ENCODE results near the gene AARS2. TPM values are rescaled to one million over a fixed set of nuclear protein-coding genes. Genes with fewer than 3 reads are reported as not detected.
A peak's percentile ranks its signal among the peaks of the same experiment; 100 is the strongest.

The AARS2 gene
- total RNA-seq, 1 donor from 2014 or later = 12.2 TPM

DNA sequence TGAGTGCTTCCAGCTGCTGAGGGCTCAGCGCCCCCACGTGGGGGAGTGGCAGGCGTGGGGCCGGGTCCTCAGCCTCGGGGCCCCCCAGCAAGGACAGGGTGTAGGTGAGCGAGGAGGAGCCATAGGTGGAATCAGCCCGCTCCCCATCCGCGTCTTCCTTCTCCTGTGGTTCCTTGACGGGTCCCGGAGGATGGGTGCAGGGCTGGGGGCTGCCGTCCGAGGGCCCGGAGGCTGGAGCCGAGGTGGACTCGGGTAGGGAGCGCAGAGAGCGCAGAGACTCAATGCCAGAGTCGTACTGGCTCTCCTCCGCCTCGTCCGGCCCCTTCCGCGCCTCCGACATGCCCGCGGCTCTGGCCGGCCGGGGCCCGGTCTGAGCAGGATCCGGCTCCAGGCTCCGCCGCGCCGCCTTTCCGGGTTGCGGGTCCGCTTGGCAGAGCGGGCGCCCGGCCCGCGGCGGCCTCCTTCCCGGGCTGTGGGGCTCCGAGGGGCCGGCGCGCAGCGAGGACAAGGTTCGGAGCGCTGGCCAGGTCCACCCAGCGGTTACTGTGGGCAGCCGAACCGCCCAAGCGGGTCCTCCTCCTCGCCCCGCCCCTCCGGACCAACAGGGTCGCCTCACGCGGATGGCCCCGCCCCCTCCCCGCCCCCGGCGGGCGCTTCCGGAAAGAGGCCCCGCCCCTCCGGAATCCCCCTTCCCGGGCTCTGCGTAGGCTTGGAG is 48.0 kb downstream of the AARS2 start, which contains the start of gene NFKBIE:
Gene NFKBIE (minus strand): TSS at position 545 of the 715 bp plus-strand sequence. CDS start 205 bp downstream, at position 340.
- peak; percentile 94 to 98 for DNase-seq (ENCODE audit: low spot score in 2 of 2)
- no peak for FAIRE-seq

DNA sequence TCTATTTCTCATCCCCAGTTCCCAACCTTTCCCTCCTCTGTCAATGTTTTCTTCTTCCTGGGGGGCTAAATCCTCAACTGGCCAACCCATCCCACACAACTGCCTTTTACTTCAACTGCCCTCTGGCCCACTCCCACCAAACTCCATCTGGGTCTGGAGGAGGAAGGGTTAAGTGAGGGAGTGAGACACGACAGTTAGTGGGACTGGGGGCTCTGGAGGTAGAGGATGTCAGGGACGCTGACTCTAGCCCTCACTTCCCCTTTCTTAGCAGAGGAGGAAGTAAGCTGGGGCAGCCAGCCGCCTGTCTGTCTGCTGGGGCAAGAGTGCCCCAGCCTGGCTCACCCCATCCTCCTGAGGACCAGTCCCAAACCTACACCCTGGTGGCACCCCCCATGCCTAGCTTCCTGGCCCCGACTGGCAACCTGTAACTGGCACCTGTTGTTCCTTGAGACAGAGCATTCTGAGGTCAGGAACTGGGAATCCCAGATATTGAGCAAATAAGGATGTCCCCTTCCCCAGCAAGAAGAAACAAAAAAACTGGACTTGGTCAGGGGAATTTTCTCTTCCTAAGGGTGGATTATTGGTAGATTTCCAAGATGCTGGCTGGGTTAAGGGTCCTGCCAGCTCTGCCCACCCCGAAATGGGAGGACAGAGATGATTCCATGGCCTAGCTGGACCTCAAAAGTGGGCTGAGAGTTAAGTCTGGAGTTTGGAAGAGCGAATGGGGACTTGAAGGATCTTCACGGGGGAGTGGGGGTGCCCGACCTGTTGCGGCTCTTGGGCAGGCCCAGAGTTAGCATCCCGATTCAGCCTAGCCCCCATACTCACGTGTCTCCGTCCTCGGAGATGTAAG is 48.8 kb downstream of the AARS2 start:
- FAIRE-seq (no peak), DNase-seq (ENCODE audit: low spot score in 2 of 2) (no peak)

DNA sequence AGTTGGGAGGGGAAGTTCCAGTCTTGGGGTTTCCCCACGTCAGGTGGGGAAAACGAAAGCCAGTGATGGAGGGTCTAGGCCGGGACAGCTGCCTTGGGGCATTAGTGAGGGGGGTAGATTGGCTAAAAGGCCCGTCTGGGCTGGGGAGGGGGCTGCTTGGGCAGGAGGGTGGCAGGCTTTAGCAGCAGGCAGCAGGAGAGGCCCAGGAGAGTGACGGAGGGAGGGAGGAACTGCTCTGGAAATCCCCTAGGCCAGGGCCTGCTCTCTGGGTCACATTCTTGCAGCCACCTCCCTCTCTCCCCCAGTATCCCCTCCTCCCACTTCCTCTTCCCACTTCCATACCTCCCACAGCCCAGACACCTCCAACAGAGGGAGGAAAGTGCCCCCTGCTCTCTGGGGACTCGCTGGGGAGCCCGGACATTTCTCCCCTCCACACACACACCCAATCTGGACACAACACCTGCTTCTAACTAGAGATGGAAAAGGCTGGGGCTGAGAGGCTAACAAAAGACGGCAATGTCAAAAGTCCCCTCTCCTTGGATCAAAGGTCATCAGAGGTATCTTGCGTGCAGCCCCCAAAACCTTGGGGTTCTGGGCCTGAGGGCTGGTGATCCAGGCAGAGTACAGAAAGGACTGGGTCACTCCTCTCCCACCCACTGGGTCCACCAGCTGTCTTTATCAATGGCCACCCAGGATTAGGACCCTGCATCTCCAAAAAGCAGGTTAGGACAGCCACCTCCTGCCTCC is 49.6 kb downstream of the AARS2 start:
- DNase-seq (ENCODE audit: low spot score in 2 of 2) = no peak
- no peak for FAIRE-seq

DNA sequence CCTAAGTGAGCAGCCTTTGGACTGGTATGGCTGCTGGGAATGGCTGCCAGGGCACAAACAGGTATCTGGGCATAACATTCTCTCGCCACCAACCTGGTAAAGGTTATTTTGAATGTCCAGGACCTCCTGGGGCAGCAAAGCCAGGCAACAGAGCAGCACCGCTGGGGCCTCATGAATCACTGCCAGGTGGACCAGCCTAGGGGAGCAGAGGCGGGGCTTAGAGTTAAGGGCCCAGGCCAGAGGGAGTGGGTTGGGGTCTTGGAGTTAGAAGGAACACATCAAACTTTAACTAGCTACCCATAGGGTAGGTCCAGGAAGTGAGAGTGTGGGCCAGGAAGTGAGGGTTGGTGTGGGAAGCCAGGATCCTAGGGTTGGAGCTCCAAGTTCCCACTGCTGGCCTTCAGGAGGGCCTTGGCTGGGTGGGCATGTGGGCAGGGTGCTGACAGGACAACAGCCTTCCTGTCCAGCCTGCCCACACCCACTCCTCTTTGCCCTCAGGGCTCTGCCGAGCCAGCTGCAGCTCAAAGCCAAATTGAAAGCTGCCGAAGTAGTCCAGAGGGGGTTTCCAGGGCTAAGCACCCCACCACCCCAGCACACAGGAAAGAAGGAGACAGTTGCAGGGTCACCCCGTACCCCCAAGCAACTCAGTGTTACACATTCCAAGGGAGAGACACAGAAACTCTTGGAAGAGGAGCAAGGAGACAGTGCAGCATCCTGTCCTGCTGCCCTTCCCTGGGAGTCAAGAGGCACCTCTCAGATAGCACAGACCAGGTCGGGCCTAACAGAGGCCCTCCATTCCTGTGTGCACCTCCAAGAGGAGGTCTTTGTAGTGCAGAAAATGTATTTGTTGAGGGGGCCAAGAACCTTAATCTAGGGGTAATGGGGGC is 50.4 kb downstream of the AARS2 start:
- DNase-seq (ENCODE audit: low spot score in 2 of 2) (no peak), FAIRE-seq (no peak)

DNA sequence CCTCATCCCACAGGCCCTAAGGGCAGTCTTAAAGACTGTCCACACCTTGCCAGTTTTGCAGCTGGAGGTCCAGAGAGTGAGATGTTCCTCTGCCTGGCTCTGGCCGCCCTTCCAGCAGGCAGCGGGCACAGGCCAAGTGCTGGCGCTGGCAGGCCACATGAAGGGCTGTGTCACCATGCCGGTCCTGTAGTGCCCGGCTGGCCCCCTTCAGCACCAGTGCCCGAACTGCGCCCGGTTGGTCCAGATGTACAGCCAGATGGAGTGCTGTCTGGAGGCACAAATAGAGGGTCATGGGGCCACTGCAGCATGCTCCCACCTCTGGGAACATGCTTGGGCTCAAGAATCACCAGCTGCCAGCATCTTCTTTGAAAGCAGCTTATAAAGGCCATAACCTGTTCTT is 51.6 kb downstream of the AARS2 start:
- FAIRE-seq (no peak), DNase-seq (ENCODE audit: low spot score in 2 of 2) (no peak)

DNA sequence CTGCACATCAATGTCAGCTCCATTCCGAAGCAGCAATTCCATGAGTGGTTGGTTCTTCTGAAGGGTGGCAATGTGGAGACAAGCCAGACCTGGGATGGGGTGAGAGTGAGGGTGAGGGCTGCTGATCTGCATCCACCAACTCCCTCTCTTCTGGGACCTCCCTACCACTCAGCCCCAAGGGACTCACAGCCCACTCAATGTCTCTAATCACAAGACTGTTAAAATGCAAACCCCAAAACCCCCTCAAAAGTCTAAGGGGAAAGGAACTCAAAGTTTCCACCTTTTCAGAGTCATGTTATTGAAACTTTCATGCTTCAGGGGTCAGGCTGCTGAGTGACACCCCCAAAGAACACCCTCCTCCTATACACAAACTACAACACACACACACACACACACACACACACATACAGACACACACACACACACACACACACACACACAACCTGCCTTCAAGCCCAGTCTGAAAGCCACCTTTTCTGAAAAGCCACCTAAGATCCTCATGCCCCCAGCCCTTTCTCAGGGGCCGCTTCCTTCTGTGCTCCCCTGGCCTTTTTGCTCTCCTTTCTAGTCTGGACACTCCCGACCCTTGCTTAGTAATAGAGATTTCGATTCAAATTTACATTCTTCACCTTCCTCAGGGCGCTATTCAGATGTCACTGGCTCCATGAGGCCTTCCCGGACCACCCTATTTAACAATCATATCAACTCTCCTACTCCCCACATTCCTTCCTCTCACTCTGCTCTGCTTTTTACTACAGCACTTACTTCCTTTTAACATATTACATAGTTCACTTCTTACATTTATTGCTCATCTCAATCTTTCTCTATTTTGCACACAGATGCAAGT is 52.5 kb downstream of the AARS2 start:
- FAIRE-seq = no peak
- no peak for DNase-seq (ENCODE audit: low spot score in 2 of 2)

DNA sequence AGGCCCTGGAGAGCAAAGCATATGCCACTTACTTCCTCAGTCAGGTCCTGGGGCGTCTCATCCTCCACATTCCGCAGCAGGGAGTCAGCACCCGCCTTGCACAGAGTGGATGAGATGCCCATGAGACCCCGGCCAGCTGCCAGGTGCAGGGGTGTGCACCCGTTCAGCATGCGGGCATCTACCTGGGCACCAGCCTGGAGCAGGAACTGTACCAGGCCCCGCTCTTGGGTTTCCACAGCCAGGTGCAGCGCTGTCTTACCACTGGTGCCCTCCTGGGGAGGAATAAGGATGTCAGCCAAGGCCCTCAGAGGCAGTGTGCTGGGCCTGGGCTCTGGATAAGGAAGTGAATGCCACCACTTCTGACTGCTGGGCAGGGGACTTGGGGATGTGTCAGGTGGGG is 53.1 kb downstream of the AARS2 start:
- DNase-seq (ENCODE audit: low spot score in 2 of 2) (no peak), FAIRE-seq (no peak)

DNA sequence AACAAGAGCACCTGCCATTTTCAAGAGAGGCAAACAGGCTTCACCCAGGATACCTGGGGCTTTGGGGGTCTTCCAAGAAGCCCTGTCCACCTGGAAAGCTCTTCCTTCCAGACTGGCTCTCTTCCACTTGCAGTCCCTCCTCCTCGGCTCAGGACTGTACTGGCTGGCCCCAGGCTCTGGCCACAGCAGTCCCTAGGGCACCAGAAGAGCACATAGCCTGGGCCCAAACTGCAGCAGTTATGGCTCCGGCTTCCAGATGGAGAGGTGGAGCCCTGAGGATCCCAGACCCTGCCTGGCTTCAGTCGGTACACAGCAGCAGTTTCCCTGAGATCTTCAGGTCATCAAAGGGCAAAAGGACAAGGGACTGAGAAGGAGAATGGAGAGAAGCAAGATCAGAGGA is 54.2 kb downstream of the AARS2 start:
- DNase-seq (ENCODE audit: low spot score in 2 of 2) (no peak), FAIRE-seq (no peak)

DNA sequence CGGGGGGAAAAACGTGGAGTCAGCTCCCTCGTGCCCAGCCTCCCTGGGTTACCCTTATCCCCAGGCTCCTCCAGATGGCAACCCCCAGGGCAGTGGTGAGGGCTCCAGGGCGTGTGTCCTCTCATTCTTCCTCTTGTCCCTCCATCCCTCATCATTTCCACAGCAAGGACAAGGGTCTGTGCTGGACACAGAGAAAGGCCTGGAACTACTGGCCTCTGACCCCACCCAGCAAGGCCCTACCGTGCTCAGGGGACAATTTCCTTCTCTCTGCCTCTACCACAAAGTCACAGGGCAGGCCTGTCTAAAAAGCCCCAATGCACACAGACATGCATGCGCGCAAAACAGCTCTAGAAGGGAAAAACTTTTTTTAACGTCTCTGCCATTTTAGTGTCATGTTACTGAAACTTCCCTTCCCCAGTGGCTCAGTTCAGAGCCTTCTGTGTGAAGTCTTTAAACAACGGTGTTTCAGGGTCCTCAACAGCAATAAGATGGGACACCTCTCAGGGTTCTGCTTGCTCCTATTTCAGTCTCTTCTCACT is 54.8 kb downstream of the AARS2 start:
- FAIRE-seq = no peak
- no peak for DNase-seq (ENCODE audit: low spot score in 2 of 2)

DNA sequence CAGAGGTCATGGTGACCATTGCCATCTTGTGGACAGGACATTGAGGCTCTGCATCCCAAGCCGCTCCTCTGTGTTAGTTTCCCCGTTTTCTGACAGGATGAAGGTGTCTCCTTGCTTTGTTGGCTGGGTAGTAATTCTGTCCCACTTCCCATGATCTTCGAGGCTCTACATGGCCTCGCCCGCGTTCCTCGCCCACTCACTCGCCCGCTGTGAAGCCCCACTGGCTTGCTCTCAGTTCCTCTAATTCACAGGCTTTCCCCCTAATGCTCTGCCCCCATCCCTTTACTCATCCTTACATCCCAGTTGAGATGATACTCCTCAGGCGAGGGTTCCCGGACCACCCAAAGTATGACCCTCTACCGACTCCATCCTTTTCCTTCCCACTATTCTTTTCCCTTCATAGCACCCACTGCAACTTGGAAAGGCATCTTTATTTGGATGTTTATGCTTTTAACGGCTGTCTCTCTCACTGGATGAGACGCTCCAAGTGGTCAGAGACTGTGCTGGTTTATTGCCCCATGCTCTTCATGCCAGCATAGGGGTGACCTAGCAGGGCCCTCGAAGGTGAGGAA is 55.3 kb downstream of the AARS2 start:
- DNase-seq (ENCODE audit: low spot score in 2 of 2) = no peak
- no peak for FAIRE-seq

DNA sequence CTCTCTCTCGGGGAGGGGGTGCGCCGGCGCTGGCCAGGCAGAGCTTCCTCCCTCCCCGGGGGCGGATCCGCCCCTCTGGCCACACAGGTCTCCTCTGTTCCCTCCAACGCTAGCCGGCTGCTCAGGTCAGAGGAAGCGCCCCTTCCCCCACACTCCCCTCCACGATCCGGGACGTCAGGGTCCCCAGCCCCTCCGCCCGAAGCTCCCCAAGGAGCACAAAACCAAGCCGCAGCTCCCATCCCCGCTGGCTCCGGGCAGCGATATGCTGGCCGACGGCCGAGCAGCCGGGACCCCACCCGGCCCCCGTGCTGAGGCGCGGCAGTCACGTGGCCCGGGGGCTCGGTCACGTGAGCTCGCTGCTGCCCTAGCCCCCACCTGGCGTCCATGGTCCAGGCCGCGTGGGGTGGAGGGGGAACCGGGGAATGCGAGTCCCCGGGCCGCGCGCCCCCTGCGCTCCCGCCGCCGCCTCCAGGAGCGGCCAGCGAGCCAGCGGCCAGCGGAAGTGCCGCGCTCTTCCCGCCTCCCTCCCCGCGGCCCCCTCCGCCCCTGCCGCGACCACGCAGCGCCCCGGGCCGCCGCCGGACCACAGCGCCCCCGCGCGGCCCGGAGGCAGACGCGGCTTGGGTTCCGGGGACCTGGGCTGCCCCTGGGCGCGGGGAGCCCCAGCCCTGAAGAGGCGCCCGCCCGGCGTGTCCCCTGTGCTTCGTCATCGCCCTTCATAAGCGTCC is 56.0 kb downstream of the AARS2 start, which contains the start of gene SLC35B2:
Gene SLC35B2 (minus strand): TSS at position 504 of the 728 bp plus-strand sequence. CDS start 118 bp downstream, at position 386.
- FAIRE-seq (no peak), DNase-seq (ENCODE audit: low spot score in 2 of 2) (peak; percentile 86 to 90)

DNA sequence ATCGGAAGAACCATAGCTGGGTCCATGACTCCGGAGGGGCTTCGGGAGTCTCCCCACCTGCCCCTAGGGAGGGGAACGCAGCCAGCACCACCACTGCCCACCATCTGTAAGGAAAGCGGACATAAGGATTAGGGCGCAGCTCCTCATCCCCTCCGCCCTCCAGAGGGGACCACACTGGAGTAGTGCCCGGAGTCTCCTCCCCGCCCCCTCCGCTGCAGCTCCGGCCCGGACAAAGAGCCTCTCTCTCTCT is 56.4 kb downstream of the AARS2 start:
- DNase-seq (ENCODE audit: low spot score in 2 of 2) (no peak), FAIRE-seq (no peak)

DNA sequence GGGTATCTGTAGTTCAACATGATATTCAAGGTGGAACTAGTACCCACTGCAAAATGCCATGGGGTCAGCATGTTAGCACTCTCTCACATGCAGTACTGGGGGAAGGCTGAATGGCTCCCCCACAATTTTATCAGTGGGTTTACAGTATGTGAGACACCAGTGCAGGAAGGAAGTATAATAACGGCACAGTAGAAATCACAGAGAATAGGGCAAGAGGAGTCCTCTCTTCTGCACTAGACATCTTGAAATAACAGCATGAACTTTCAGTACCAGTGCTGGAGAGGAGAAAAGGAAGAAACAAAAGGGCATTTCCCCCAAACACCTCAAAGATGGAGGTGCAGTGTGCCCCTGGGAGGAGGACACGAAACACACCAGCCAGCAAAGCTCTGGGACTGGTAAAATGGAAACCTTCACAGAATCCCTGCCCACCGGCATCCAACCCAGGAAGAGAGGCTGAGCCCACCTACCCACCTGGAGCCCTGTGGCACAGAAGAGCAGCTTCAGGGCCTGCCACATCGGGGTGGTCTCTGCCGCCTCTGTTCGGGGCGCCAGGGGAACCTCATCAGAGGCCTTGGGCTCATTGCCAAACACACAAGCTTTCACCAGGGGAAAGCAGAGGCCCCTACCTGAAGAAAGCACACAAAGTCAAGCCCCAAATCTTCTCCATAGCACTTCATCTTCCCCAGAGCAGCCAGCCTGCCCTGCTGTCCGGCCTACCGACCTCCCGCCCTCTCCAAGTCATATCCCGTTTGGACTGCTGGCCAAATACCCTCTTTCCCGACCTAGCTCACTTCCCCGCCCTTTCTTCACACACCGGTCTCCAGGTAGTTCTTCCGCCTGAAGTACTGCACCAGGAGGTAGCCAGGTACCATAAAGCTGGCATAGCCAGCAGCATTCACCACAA is 57.0 kb downstream of the AARS2 start:
- FAIRE-seq = no peak
- DNase-seq (ENCODE audit: low spot score in 2 of 2) = no peak

DNA sequence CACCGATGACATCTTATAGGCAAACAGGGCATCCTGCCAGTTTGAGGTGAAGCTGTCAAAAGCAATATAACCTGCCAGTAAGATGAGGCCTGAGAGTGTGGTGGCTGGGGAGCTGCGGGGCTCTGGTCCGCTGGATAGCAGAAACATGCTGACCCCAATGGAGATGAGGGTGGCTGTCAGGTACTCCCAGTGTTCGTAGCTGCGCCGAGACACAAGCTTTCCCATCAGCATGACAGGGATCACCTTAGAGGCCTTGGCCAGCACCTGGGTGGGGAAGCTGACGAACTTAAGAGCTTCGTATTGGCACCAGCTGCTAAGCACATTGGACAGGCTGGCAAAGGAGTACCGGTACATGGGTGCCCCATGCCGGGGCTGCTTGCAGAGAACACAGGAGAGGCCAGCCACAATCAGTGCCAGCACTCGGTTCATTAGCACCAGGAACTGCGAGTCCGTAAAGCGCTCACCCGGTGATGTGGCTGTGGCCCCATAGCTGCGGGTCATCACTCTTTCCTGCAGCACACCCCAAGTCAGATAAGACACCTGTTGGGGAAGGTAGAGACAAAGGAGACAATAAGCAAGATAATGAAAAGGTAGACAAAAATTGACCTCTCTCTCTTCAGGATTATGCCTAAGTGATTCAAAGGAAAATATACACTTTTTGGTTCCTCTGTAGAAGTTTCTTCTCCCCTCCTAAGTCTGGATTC is 57.9 kb downstream of the AARS2 start:
- FAIRE-seq (no peak), DNase-seq (ENCODE audit: low spot score in 2 of 2) (no peak)

DNA sequence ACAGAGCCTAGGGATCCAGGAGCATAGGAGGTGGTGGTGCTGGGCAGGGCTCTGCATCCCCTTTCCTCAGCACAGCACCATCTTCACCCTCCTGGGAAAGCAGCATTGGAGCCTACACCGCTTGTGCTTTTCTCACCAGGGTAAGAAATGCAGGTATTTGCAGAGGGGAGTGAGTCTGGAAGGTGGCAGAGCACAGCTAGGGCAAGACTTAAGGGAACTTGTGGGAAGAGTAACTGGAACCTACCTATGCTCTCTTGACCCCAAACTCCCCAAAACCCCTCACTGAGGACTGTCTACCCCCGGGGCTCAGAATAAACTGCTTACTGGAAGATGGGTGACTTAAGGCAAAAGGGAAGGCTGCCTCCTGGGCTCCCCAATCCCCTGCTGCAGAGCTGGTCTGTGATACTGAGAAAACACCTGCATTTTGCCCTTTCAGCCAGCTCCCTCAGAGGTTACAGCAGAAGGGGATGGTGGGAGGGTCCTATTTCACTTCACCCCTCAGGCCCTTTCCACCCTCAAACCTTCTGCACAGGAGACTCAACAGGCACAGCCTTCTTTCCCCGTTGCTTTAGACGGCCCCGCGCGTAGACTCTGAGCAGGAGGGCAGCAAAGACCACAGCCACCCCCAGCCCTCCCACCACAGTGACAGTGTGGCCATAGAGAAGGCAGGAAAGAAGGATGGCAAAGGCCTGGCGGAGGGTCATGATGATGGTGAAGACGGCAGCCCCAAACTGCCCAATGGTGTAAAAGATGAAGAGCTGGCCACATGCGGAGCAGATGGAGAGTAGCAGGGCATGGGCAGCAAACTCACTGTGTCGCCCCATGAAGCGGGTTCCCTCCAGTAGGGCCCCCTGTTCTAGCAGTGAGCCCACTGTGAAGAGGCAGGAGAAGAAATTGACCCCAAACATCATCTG is 58.7 kb downstream of the AARS2 start:
- DNase-seq (ENCODE audit: low spot score in 2 of 2) (no peak), FAIRE-seq (no peak)

Measured in frontal cortex (tissue), 4 donors.